ENCODE data around the gene SETDB1.

The SETDB1 gene

GRCh38 chr1:150981177-150981804, 55.1 kb downstream of the SETDB1 start (continued):
- TF ChIP-seq ZNF341 (tag by site-specific recombination; IDR thresholded peaks at IDR 0.05; ENCODE audit: low read depth) (peak; percentile 55; the same call in 1 of the 2 replicates), ZNF510 (tag by site-specific recombination; IDR thresholded peaks at IDR 0.05; ENCODE audit: insufficient replicate concordance) (no peak), ZNF16 (tag by site-specific recombination; IDR thresholded peaks at IDR 0.05; ENCODE audit: low read depth) (no peak), OSR2 (tag by site-specific recombination; IDR thresholded peaks at IDR 0.05) (peak; percentile 41; the same call in 1 of the 2 replicates), ZNF558 (tag by site-specific recombination; IDR thresholded peaks at IDR 0.05) (no peak), ZBTB20 (tag by site-specific recombination; IDR thresholded peaks at IDR 0.05) (no peak), PATZ1 (tag by site-specific recombination; IDR thresholded peaks at IDR 0.05) (peak; percentile 53), EGR2 (tag by site-specific recombination; IDR thresholded peaks at IDR 0.05; ENCODE audit: low read depth) (no peak), ZNF391 (tag by site-specific recombination; IDR thresholded peaks at IDR 0.05; ENCODE audit: borderline replicate concordance, low read depth) (no peak), ZNF239 (tag by site-specific recombination; IDR thresholded peaks at IDR 0.05) (no peak), ZNF140 (tag by site-specific recombination; IDR thresholded peaks at IDR 0.05) (no peak), MZF1 (tag by site-specific recombination; IDR thresholded peaks at IDR 0.05; ENCODE audit: borderline replicate concordance) (no peak), ZSCAN18 (tag by site-specific recombination; IDR thresholded peaks at IDR 0.05) (no peak), ZNF791 (tag by site-specific recombination; IDR thresholded peaks at IDR 0.05) (no peak), ZBTB6 (tag by site-specific recombination; IDR thresholded peaks at IDR 0.05) (no peak), ZSCAN30 (tag by site-specific recombination; IDR thresholded peaks at IDR 0.05) (no peak), ZNF600 (tag by site-specific recombination; IDR thresholded peaks at IDR 0.05) (peak; percentile 41), HOXA7 (CRISPR knock-in tag; IDR thresholded peaks at IDR 0.05; ENCODE audit: borderline replicate concordance) (no peak), ZSCAN23 (tag by site-specific recombination; IDR thresholded peaks at IDR 0.05) (no peak), ZNF324 (tag by site-specific recombination; IDR thresholded peaks at IDR 0.05) (no peak), ZBTB49 (tag by site-specific recombination; IDR thresholded peaks at IDR 0.05; ENCODE audit: low read depth) (no peak), ZNF843 (tag by site-specific recombination; IDR thresholded peaks at IDR 0.05) (no peak), ZNF311 (tag by site-specific recombination; IDR thresholded peaks at IDR 0.05; ENCODE audit: borderline replicate concordance) (no peak), PBX3 (CRISPR knock-in tag; IDR thresholded peaks at IDR 0.05) (no peak), ZNF521 (tag by site-specific recombination; IDR thresholded peaks at IDR 0.05) (no peak), ZBTB8A (tag by site-specific recombination; IDR thresholded peaks at IDR 0.05) (peak; percentile 50; the same call in 1 of the 2 replicates), CTCF (tag by site-specific recombination; IDR thresholded peaks at IDR 0.05) (no peak), ZNF221 (tag by site-specific recombination; IDR thresholded peaks at IDR 0.05; ENCODE audit: borderline replicate concordance) (no peak), ZNF624 (tag by site-specific recombination; IDR thresholded peaks at IDR 0.05) (no peak), ZNF114 (tag by site-specific recombination; IDR thresholded peaks at IDR 0.05) (no peak), ZNF548 (tag by site-specific recombination; IDR thresholded peaks at IDR 0.05) (no peak), ZNF48 (tag by site-specific recombination; IDR thresholded peaks at IDR 0.05) (no peak)

Measured in HEK293 (cell line).